Neural cell (in vitro differentiated cells): ENCODE data around the gene GNA12. TPM values are rescaled to one million over a fixed set of nuclear protein-coding genes. Genes with fewer than 3 reads are reported as not detected.

Experiments
- H2AFZ ChIP-seq: fragments of 200-600, 300-800 bp; sonication (generic), shearing (Covaris generic); 2 replicates; pipeline ENCODE4 v1.6.0; 2014; ENCODE audit warnings: low read depth, mild to moderate bottlenecking, antibody characterized with exemption, low read length, moderate library complexity
- H3F3A ChIP-seq: fragments of 200-600 bp; shearing (Covaris generic); 2 replicates; pipeline ENCODE4 v1.6.1; 2016; ENCODE audit warnings: mild to moderate bottlenecking, moderate library complexity, mixed read lengths, antibody characterized with exemption, low read length; ENCODE audit not compliant: insufficient read depth, poor library complexity, severe bottlenecking
- H3K27ac ChIP-seq: fragments of 200-600, 300-800 bp; sonication (generic), shearing (Covaris generic); 2 replicates; pipeline ENCODE4 v1.5.1; 2014; ENCODE audit warnings: mild to moderate bottlenecking, low read length, moderate library complexity
- H3K27me3 ChIP-seq: fragments of 300-800, 200-600 bp; sonication (generic), shearing (Covaris generic); 2 replicates; pipeline ENCODE4 v1.6.0; 2014; ENCODE audit warnings: mild to moderate bottlenecking, low read depth, low read length, moderate library complexity; ENCODE audit not compliant: insufficient read depth
- H3K36me3 ChIP-seq: fragments of 300-800, 200-600 bp; sonication (generic), shearing (Covaris generic); 2 replicates; pipeline ENCODE4 v1.5.1; 2014; ENCODE audit warnings: mild to moderate bottlenecking, antibody characterized with exemption, low read length, moderate library complexity; ENCODE audit not compliant: insufficient read depth
- H3K4me2 ChIP-seq: fragments of 300-800, 200-600 bp; sonication (generic), shearing (Covaris generic); 2 replicates; pipeline ENCODE4 v1.6.0; 2014; ENCODE audit warnings: mild to moderate bottlenecking, low read length
- H3K4me3 ChIP-seq: fragments of 300-800, 200-600 bp; sonication (generic), shearing (Covaris generic); 2 replicates; pipeline ENCODE4 v1.5.1; 2014; ENCODE audit warnings: mild to moderate bottlenecking, low read length, moderate library complexity
- H3K79me2 ChIP-seq: fragments of 200-600 bp; shearing (Covaris generic); replicated peaks from 2 replicates; pipeline ENCODE4 v1.6.0; 2014; ENCODE audit warnings: mild to moderate bottlenecking, low read length, moderate library complexity; ENCODE audit not compliant: insufficient read depth
- H3K9ac ChIP-seq: fragments of 300-800, 200-600 bp; sonication (generic), shearing (Covaris generic); 2 replicates; pipeline ENCODE4 v1.6.1; 2016; ENCODE audit warnings: mild to moderate bottlenecking, low read length, mixed read lengths
- H3K9me2 ChIP-seq: fragments of 200-600 bp; shearing (Covaris generic); 2 replicates; pipeline ENCODE4 v1.6.1; 2016; ENCODE audit warnings: mild to moderate bottlenecking, low read length, mixed read lengths; ENCODE audit not compliant: insufficient read depth
- H3K9me3 ChIP-seq: fragments of 200-600, 300-800 bp; sonication (generic), shearing (Covaris generic); 2 replicates; pipeline ENCODE4 v1.6.1; 2016; ENCODE audit warnings: mild to moderate bottlenecking, mixed run types, low read length, moderate library complexity, mixed read lengths
- H4K20me1 ChIP-seq: fragments of 200-600 bp; shearing (Covaris generic); 2 replicates; pipeline ENCODE4 v1.6.1; 2016; ENCODE audit warnings: mild to moderate bottlenecking, mixed run types; ENCODE audit not compliant: insufficient read depth
- CTCF ChIP-seq: fragments of 450-650 bp; IDR thresholded peaks from 2 replicates; pipeline ENCODE4 v1.5.1; 2014; ENCODE audit warnings: antibody characterized with exemption, mild to moderate bottlenecking, moderate library complexity; ENCODE audit not compliant: poor library complexity, severe bottlenecking
- EP300 ChIP-seq: fragments of 450-650 bp; conservative IDR thresholded peaks from 2 replicates; pipeline ENCODE4 v1.6.1; 2014; ENCODE audit warnings: antibody characterized with exemption, mild to moderate bottlenecking, moderate library complexity; ENCODE audit not compliant: poor library complexity, severe bottlenecking
- EZH2 ChIP-seq: fragments of 200-600, 300-800 bp; shearing (Covaris generic), sonication (generic); IDR thresholded peaks from 2 replicates; pipeline ENCODE4 v1.6.1; 2014; ENCODE audit warnings: antibody characterized with exemption, low read length, borderline replicate concordance, mild to moderate bottlenecking; ENCODE audit not compliant: insufficient read depth, poor library complexity, severe bottlenecking
- POLR2AphosphoS5 ChIP-seq: IDR thresholded peaks from 2 replicates; pipeline ENCODE4 v1.6.1; 2012
- RAD21 ChIP-seq: fragments of 450-650 bp; conservative IDR thresholded peaks from 2 replicates; pipeline ENCODE4 v1.6.1; 2014; ENCODE audit warnings: antibody characterized with exemption, mild to moderate bottlenecking, moderate library complexity
- TAF1 ChIP-seq: IDR thresholded peaks from 2 replicates; pipeline ENCODE4 v1.6.1; 2012; ENCODE audit warnings: low read depth
- polyA plus RNA-seq: library from polyadenylated mRNA; depleted of rRNA; stranded (reverse); fragments of >200 nt; gene quantifications from 2 replicates; pipeline ENCODE4 v1.2.3, GENCODE V29; 2014
- TF ChIP-seq, protein P1 (sequence below): IDR thresholded peaks from 2 replicates; pipeline ENCODE4 v1.6.1; 2012; ENCODE audit warnings: borderline replicate concordance

The GNA12 gene
- polyA plus RNA-seq, 1 donor from 2014 or later = 15.5 TPM

- H3K79me2 ChIP-seq = no peaks in the 10 kb centered on the region
- no peaks in the 10 kb centered on the region for H3K9me2 ChIP-seq
- H3K27ac ChIP-seq = no peak overlapping the region
Observed at GRCh38 chr7:2736411-2736914, 107.6 kb downstream of the GNA12 start.

DNA sequence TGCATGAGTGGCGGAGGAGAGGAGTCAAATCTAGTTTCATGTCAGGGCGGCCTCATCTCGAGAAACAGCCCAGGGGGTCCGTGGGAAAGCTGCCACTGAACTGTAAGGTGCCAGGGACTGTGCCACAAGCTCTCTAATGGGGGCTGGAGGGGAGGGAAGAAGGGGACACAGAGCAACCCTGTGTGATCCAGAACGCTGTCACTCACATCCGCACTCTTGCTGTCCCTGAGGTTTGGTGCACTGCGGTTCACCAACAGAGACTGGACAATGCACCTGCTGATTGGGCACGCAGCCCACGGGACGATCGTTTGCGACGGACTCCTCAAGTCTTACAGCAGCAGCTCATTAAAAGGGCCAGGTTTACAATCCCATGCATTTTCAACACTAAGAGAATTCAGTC is 108.4 kb downstream of the GNA12 start:
- H3K79me2 ChIP-seq = no peaks in the 10 kb centered on the region
- no peak overlapping the region for H3K4me2 ChIP-seq
- H3K9me2 ChIP-seq = no peaks in the 10 kb centered on the region
- no peaks in the 10 kb centered on the region for H4K20me1 ChIP-seq
- H3K9me3 ChIP-seq = no peaks in the 10 kb centered on the region
- no peak overlapping the region for H2AFZ ChIP-seq
- H3F3A ChIP-seq = no peaks in the 10 kb centered on the region
- TF ChIP-seq CTCF (no peak), EZH2 (no peak), RAD21 (no peak)
- TF ChIP-seq, protein P1, sequence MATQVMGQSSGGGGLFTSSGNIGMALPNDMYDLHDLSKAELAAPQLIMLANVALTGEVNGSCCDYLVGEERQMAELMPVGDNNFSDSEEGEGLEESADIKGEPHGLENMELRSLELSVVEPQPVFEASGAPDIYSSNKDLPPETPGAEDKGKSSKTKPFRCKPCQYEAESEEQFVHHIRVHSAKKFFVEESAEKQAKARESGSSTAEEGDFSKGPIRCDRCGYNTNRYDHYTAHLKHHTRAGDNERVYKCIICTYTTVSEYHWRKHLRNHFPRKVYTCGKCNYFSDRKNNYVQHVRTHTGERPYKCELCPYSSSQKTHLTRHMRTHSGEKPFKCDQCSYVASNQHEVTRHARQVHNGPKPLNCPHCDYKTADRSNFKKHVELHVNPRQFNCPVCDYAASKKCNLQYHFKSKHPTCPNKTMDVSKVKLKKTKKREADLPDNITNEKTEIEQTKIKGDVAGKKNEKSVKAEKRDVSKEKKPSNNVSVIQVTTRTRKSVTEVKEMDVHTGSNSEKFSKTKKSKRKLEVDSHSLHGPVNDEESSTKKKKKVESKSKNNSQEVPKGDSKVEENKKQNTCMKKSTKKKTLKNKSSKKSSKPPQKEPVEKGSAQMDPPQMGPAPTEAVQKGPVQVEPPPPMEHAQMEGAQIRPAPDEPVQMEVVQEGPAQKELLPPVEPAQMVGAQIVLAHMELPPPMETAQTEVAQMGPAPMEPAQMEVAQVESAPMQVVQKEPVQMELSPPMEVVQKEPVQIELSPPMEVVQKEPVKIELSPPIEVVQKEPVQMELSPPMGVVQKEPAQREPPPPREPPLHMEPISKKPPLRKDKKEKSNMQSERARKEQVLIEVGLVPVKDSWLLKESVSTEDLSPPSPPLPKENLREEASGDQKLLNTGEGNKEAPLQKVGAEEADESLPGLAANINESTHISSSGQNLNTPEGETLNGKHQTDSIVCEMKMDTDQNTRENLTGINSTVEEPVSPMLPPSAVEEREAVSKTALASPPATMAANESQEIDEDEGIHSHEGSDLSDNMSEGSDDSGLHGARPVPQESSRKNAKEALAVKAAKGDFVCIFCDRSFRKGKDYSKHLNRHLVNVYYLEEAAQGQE = no peak
- H3K4me3 ChIP-seq = no peak overlapping the region
- H3K27ac ChIP-seq = no peak overlapping the region
- H3K27me3 ChIP-seq = no peaks in the 10 kb centered on the region
- no peak overlapping the region for H3K9ac ChIP-seq
- no peaks in the 10 kb centered on the region for H3K36me3 ChIP-seq

More at GRCh38 chr7:2736411-2736914, 107.6 kb downstream of the GNA12 start:
- H3K9me3 ChIP-seq = no peaks in the 10 kb centered on the region
- no peaks in the 10 kb centered on the region for H3F3A ChIP-seq
- H3K4me3 ChIP-seq = no peak overlapping the region
- no peak overlapping the region for H3K9ac ChIP-seq
- no peak overlapping the region for H3K4me2 ChIP-seq
- no peaks in the 10 kb centered on the region for H3K27me3 ChIP-seq
- no peak overlapping the region for H2AFZ ChIP-seq
- no peaks in the 10 kb centered on the region for H4K20me1 ChIP-seq
- no peak for TF ChIP-seq TAF1
- H3K36me3 ChIP-seq = no peaks in the 10 kb centered on the region

- Histone ChIP-seq H3K4me3 (no peak overlapping the region), H4K20me1 (no peaks in the 10 kb centered on the region), H3F3A (no peaks in the 10 kb centered on the region), H3K9ac (no peak overlapping the region), H3K36me3 (no peaks in the 10 kb centered on the region), H2AFZ (no peak overlapping the region), H3K27me3 (no peaks in the 10 kb centered on the region), H3K9me2 (no peaks in the 10 kb centered on the region), H3K4me2 (no peak overlapping the region), H3K9me3 (no peaks in the 10 kb centered on the region), H3K79me2 (no peaks in the 10 kb centered on the region), H3K27ac (no peak overlapping the region)
- TF ChIP-seq, protein P1 = no peak
- TF ChIP-seq TAF1 = no peak
- no peak for TF ChIP-seq CTCF
- TF ChIP-seq POLR2AphosphoS5 = no peak
- TF ChIP-seq EP300 = no peak
- no peak for TF ChIP-seq RAD21
Observed at GRCh38 chr7:2734751-2735571, 109.1 kb downstream of the GNA12 start.
